Measurements from ENCODE around the gene RRAGA. TPM values are rescaled to one million over a fixed set of nuclear protein-coding genes. Genes with fewer than 3 reads are reported as not detected.

The RRAGA gene
- total and polyA plus RNA-seq, 2 of the 8 experiments (the other 6 are each of a cell fraction or from before 2014, with no cell fraction given) = 45.6 to 46.5 TPM

DNA sequence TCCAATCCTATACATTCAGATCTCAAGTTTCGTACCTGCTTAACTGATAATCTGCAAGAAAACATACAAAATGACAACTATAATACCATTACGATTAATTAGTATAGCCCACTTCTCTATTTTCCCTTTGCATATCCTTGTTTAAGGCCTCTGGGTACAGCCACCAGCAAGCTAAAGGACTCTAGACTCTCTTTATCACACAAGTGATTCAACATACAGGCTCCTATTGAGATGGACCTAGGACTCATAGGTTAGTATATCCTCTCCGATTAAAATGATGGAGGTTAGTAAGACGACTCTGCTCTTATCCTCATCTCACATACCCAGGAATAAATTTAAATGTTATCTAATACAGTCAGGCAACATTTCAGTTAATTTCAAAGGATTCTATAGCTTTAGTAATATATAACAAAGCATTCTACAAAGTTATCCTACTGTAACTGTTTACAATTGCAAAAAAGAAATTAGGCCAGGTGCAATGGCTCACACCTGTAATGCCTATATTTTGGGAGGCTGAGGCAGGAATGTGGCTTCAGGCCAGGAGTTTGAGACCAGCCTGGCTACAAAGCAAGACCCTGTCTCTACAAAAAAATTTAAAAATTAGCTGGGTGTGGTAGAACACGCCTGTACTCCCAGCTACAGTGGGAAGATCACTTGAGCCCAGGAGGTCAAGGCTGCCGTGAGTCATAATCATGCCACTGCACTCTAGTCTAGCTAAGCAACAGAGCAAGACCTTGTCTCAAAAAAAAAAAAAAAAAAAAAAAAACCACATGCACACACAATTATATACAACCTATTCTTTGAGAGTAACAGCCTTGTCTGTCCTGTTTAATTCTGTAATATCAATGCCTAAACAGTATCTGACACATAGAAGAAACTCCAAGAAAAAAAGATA lies 38.1 kb downstream of the RRAGA start:
- Histone ChIP-seq H4K20me1 (replicated peaks in 1 of 2; ENCODE audit: control insufficient read depth in 1 of 2, insufficient read depth in 2 of 2, low read length in 2 of 2) (peaks cover 0 to 2% of the 10 kb centered on the region in 2 experiments), H3K18ac (ENCODE audit: extremely low read depth, low read length) (no peak overlapping the region), H3K79me2 (ENCODE audit: control insufficient read depth in 1 of 2, insufficient read depth in 2 of 2, low read length in 2 of 2) (no peaks in the 10 kb centered on the region), H3K79me1 (ENCODE audit: low read depth, low read length) (no peaks in the 10 kb centered on the region), H3K4me3 (ENCODE audit: extremely low read depth in 1 of 4, insufficient read depth in 2 of 4, low read depth in 3 of 4, low read length in 4 of 4) (no peak overlapping the region), H2BK120ac (replicated peaks; ENCODE audit: low read depth, low read length) (no peak overlapping the region), H3K36me3 (ENCODE audit: control insufficient read depth in 2 of 4, insufficient read depth in 4 of 4, low read length in 3 of 4) (peaks cover 13 to 81% (median 55%) of the 10 kb centered on the region in 4 experiments; a peak in 7 of 8 replicates), H4K8ac (ENCODE audit: extremely low read depth, insufficient read depth, low read length) (no peak overlapping the region), H2BK15ac (ENCODE audit: low read length) (no peak overlapping the region), H2AK5ac (ENCODE audit: low read depth, low read length) (no peak overlapping the region), H3K23ac (ENCODE audit: insufficient read length) (no peak overlapping the region), H4K91ac (replicated peaks; ENCODE audit: insufficient read length, low read length) (no peak overlapping the region), H2BK20ac (ENCODE audit: low read length) (no peak overlapping the region), H2BK5ac (ENCODE audit: low read depth, low read length) (no peak overlapping the region), H3K14ac (ENCODE audit: insufficient read length) (no peak overlapping the region), H4K5ac (ENCODE audit: insufficient read length, low read depth, low read length) (no peak overlapping the region), H2AFZ (ENCODE audit: low read length) (no peak overlapping the region), H3K27me3 (replicated peaks in 1 of 4; ENCODE audit: control insufficient read depth in 3 of 4, extremely low read depth in 1 of 4, insufficient read depth in 3 of 4, low read length in 3 of 4) (no peaks in the 10 kb centered on the region), H3K56ac (replicated peaks; ENCODE audit: insufficient read length, low read depth, low read length) (no peak overlapping the region), H3K4me1 (replicated peaks in 1 of 4; ENCODE audit: control insufficient read depth in 3 of 4, insufficient read depth in 4 of 4, low read length in 3 of 4) (no peaks in the 10 kb centered on the region), H3K4ac (replicated peaks; ENCODE audit: insufficient read length, low read depth, low read length) (no peak overlapping the region), H2BK12ac (ENCODE audit: low read depth, low read length) (no peak overlapping the region), H3K27ac (ENCODE audit: low read depth, low read length) (no peak overlapping the region), H3K9me3 (ENCODE audit: insufficient read depth in 2 of 2, low read depth in 1 of 2, low read length in 1 of 2) (no peaks in the 10 kb centered on the region), H3K9ac (replicated peaks in 1 of 4; ENCODE audit: extremely low read depth in 1 of 4, low read depth in 3 of 4, low read length in 3 of 4) (no peak overlapping the region), H3K4me2 (ENCODE audit: insufficient read depth in 1 of 2, low read depth in 2 of 2, low read length in 2 of 2) (no peak overlapping the region), H3K23me2 (ENCODE audit: low read depth, low read length) (no peaks in the 10 kb centered on the region)
- DNase-seq (ENCODE audit: low read depth in 1 of 2, low spot score in 2 of 2) (no peak), FAIRE-seq (no peak)
- ChIA-PET POLR2A (ENCODE audit: partially characterized antibody) (interaction anchor here (0.7 to 4.0 kb wide), 5 partner anchors 14 to 87 kb away, joined by 3 to 13 read pairs (median 3); partner anchors contain the start of gene HAUS6), CTCF (ENCODE audit: partially characterized antibody) (interaction anchor here (0.6 to 3.7 kb wide), 11 partner anchors 9 to 1854 kb away, joined by 3 to 22 read pairs (median 13); no protein-coding TSS in a partner anchor)
- WGBS, 2 experiments (ENCODE audit: extremely low coverage in 1 of 2, insufficient coverage in 1 of 2, insufficient read length in 1 of 2, insufficient replicate concordance in 2 of 2, low coverage in 1 of 2, low lambda C conversion rate in 2 of 2, missing lambda C conversion rate in 1 of 2) = 95% methylated on average over 6 of the region's 6 CpGs; no CpG with 5 or more reads in 1 of the 2 experiments
- TF ChIP-seq CHD2 (IDR thresholded peaks at IDR 0.05; ENCODE audit: low read length) (no peak), NANOG (IDR thresholded peaks at IDR 0.05; ENCODE audit: insufficient read depth, low read depth, low read length, poor library complexity, severe bottlenecking) (no peak), RAD21 (IDR thresholded peaks at IDR 0.05 in 1 of 2, conservative IDR thresholded peaks at IDR 0.05 in 1 of 2; ENCODE audit: low read depth in 2 of 2, low read length in 2 of 2) (no peak), TBP (IDR thresholded peaks at IDR 0.05; ENCODE audit: low read depth, low read length) (no peak), SIRT6 (IDR thresholded peaks at IDR 0.05; ENCODE audit: low read length) (no peak), MAFK (IDR thresholded peaks at IDR 0.05; ENCODE audit: low read depth, low read length) (no peak), HDAC2 (IDR thresholded peaks at IDR 0.05; ENCODE audit: borderline replicate concordance in 1 of 2, low read depth in 2 of 2, low read length in 2 of 2) (no peak), TEAD4 (IDR thresholded peaks at IDR 0.05; ENCODE audit: low read depth, low read length) (no peak)
- TF ChIP-seq, protein P1, sequence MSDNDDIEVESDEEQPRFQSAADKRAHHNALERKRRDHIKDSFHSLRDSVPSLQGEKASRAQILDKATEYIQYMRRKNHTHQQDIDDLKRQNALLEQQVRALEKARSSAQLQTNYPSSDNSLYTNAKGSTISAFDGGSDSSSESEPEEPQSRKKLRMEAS (IDR thresholded peaks at IDR 0.05) = no peak
- TF ChIP-seq, protein P2, sequence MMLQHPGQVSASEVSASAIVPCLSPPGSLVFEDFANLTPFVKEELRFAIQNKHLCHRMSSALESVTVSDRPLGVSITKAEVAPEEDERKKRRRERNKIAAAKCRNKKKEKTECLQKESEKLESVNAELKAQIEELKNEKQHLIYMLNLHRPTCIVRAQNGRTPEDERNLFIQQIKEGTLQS (IDR thresholded peaks at IDR 0.05; ENCODE audit: insufficient read depth, low read depth, low read length) = no peak

All from H1 (cell line).